Breast epithelium (tissue), 3 donors: Measurements from ENCODE around the gene ACSL1.

Experiments used
- POLR2A ChIP-seq: fragments of 450-650 bp; IDR thresholded peaks from one replicate; pipeline ENCODE4 v1.6.1; 2016; ENCODE audit warnings: antibody characterized with exemption, mild to moderate bottlenecking, moderate library complexity
- TF ChIP-seq, protein P1 (sequence below), 3 donors: fragments of 450-650 bp; IDR thresholded peaks; one replicate each; pipeline ENCODE4 v1.5.1; 2016 to 2017; ENCODE audit warnings: antibody characterized with exemption in 3 of 3, mild to moderate bottlenecking in 3 of 3, moderate library complexity in 3 of 3

DNA sequence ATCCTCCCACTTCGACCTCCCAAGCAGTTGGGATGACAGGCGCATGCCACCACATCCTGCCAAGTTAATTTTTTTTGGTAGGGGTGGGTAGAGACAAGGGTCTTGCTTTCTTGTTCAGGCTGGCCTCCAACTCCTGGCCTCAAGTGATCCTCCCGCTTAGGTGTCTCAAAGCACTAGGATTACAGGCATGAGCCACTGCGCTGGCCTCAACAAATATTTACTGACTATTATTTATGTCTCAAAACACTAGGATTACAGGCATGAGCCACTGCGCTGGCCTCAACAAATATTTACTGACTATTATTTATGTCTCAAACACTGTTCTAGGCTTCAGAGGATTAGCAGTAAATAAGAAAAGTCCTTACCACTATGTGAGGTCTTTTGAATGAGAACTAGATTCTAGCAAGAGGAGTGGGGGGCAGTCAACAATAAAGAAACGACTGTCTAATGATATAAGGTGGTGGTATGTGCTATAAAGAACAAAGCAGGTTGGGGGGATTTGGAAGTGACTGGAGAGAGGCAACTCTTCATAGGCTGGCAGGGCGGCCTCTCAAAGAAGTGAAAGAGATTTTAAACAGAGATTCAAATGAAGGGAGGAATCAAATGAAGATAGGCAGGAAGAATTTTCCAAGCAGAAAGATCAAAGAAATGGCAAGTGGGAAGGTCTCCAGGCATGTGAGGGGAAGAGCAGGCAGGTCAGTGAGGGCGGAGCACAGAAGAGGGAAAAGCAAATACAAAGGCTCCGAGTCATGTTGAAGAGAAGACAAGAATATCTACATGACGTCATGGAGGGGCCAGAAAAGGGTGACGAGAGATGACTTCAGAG lies 12.7 kb upstream of the ACSL1 start:
- TF ChIP-seq, protein P1, sequence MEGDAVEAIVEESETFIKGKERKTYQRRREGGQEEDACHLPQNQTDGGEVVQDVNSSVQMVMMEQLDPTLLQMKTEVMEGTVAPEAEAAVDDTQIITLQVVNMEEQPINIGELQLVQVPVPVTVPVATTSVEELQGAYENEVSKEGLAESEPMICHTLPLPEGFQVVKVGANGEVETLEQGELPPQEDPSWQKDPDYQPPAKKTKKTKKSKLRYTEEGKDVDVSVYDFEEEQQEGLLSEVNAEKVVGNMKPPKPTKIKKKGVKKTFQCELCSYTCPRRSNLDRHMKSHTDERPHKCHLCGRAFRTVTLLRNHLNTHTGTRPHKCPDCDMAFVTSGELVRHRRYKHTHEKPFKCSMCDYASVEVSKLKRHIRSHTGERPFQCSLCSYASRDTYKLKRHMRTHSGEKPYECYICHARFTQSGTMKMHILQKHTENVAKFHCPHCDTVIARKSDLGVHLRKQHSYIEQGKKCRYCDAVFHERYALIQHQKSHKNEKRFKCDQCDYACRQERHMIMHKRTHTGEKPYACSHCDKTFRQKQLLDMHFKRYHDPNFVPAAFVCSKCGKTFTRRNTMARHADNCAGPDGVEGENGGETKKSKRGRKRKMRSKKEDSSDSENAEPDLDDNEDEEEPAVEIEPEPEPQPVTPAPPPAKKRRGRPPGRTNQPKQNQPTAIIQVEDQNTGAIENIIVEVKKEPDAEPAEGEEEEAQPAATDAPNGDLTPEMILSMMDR (IDR thresholded peaks at IDR 0.05): no peak
- no peak for TF ChIP-seq POLR2A
